ENCODE data around the gene HCK.

GRCh38 chr20:32068174-32068573 is 16.1 kb downstream of the HCK start:
- TF ChIP-seq, protein P1, sequence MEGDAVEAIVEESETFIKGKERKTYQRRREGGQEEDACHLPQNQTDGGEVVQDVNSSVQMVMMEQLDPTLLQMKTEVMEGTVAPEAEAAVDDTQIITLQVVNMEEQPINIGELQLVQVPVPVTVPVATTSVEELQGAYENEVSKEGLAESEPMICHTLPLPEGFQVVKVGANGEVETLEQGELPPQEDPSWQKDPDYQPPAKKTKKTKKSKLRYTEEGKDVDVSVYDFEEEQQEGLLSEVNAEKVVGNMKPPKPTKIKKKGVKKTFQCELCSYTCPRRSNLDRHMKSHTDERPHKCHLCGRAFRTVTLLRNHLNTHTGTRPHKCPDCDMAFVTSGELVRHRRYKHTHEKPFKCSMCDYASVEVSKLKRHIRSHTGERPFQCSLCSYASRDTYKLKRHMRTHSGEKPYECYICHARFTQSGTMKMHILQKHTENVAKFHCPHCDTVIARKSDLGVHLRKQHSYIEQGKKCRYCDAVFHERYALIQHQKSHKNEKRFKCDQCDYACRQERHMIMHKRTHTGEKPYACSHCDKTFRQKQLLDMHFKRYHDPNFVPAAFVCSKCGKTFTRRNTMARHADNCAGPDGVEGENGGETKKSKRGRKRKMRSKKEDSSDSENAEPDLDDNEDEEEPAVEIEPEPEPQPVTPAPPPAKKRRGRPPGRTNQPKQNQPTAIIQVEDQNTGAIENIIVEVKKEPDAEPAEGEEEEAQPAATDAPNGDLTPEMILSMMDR (IDR thresholded peaks at IDR 0.05) = no peak
- TF ChIP-seq POLR2AphosphoS5 (IDR thresholded peaks at IDR 0.05) (no peak), POLR2A (IDR thresholded peaks at IDR 0.05) (no peak), EP300 (IDR thresholded peaks at IDR 0.05) (no peak)

Data from gastroesophageal sphincter (tissue), 3 donors.